Hepatocyte (in vitro differentiated cells): Measurements from ENCODE around the gene PPM1B. TPM values are rescaled to one million over a fixed set of nuclear protein-coding genes. Genes with fewer than 3 reads are reported as not detected.

Experiments used
- DNase-seq: peaks from one replicate; pipeline ENCODE4 v3.0.0-alpha.2; 2016; ENCODE audit warnings: low spot score
- H2AFZ ChIP-seq: fragments of 200-600 bp; sonication (generic); 2 replicates; pipeline ENCODE4 v1.6.0; 2016; ENCODE audit warnings: antibody characterized with exemption, mild to moderate bottlenecking
- H3K27ac ChIP-seq: fragments of 200-600 bp; sonication (generic); 2 replicates; pipeline ENCODE4 v1.5.1; 2016; ENCODE audit warnings: mild to moderate bottlenecking
- H3K27me3 ChIP-seq: fragments of 200-600 bp; sonication (generic); 2 replicates; pipeline ENCODE4 v1.6.1; 2016
- H3K36me3 ChIP-seq: fragments of 200-600 bp; sonication (generic); replicated peaks from 2 replicates; pipeline ENCODE4 v1.5.1; 2016; ENCODE audit warnings: low read depth; ENCODE audit not compliant: insufficient read depth
- H3K4me1 ChIP-seq: fragments of 200-600 bp; sonication (generic); 2 replicates; pipeline ENCODE4 v1.5.1; 2016; ENCODE audit warnings: mild to moderate bottlenecking, moderate library complexity; ENCODE audit not compliant: insufficient read depth
- H3K4me2 ChIP-seq: fragments of 200-600 bp; sonication (generic); 2 replicates; pipeline ENCODE4 v1.6.0; 2016
- H3K4me3 ChIP-seq: fragments of 200-600 bp; sonication (generic); 2 replicates; pipeline ENCODE4 v1.5.1; 2016; ENCODE audit warnings: mild to moderate bottlenecking
- H3K79me2 ChIP-seq: fragments of 200-600 bp; sonication (generic); 2 replicates; pipeline ENCODE4 v1.6.0; 2017; ENCODE audit warnings: mild to moderate bottlenecking
- H3K9me2 ChIP-seq: fragments of 200-600 bp; sonication (generic); replicated peaks from 2 replicates; pipeline ENCODE4 v1.6.0; 2017; ENCODE audit warnings: mild to moderate bottlenecking; ENCODE audit not compliant: insufficient read depth
- H3K9me3 ChIP-seq: fragments of 200-600 bp; sonication (generic); 2 replicates; pipeline ENCODE4 v1.5.1; 2016; ENCODE audit warnings: low read depth, mild to moderate bottlenecking
- H4K20me1 ChIP-seq: fragments of 200-600 bp; sonication (generic); 2 replicates; pipeline ENCODE4 v1.6.0; 2016; ENCODE audit warnings: mild to moderate bottlenecking; ENCODE audit not compliant: insufficient read depth, poor library complexity, severe bottlenecking
- EZH2 ChIP-seq: fragments of 200-600 bp; sonication (generic); IDR thresholded peaks from 2 replicates; pipeline ENCODE4 v1.6.1; 2016; ENCODE audit warnings: antibody characterized with exemption, mild to moderate bottlenecking, borderline replicate concordance
- EZH2phosphoT487 ChIP-seq: fragments of 200-600 bp; sonication (generic); IDR thresholded peaks from one replicate; pipeline ENCODE4 v1.6.1; 2018; ENCODE audit warnings: antibody characterized with exemption, mild to moderate bottlenecking, low read depth, moderate library complexity; ENCODE audit not compliant: unreplicated experiment, severe bottlenecking
- WGBS: methylation state at CpG from one replicate; pipeline ENCODE4 v1.1.6; 2016; ENCODE audit warnings: low lambda C conversion rate; ENCODE audit errors: missing lambda C conversion rate; 5-methylcytosine and 5-hydroxymethylcytosine counted together
- polyA plus RNA-seq: library from polyadenylated mRNA; unstranded; fragments of >200 nt; fragmentation: Nextera tagmentation; extraction: Ambion mirVana; gene quantifications from 2 replicates; pipeline ENCODE4 v1.2.1, GENCODE V29; 2016
- total RNA-seq: library from RNA; depleted of rRNA; stranded (reverse); fragments of >200 nt; gene quantifications from 2 replicates; pipeline ENCODE4 v1.2.3, GENCODE V29; 2014
- TF ChIP-seq, protein P1 (sequence below): fragments of 200-600 bp; sonication (generic); IDR thresholded peaks from 2 replicates; pipeline ENCODE4 v1.5.1; 2016; ENCODE audit warnings: antibody characterized with exemption, mild to moderate bottlenecking; ENCODE audit not compliant: poor library complexity

Gene PPM1B
- total and polyA plus RNA-seq, 2 experiments from 2014 or later: 39.1 to 49.1 TPM

DNA sequence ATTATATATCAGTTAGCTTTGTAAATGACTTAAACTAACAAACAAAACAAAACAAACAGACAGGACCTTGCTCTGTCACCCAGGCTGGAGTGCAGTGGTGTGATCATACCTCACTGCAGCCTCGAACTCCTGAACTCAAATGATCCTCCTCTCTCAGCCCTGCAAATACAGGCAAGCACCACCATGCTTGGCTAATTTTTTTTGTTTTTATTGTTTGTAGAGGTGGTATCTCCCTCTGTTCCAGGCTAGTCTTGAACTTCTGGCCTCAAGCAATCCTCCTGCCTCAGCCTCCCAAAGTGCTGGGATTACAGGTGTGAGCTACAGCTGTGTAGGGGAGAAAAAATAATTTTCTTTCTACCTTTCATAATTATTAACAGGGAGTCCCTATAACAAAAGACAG, 33.8 kb upstream of the PPM1B start:
- Histone ChIP-seq H3K4me1 (no peaks in the 10 kb centered on the region), H3K9me2 (no peaks in the 10 kb centered on the region), H2AFZ (no peak overlapping the region), H3K4me2 (no peak overlapping the region), H3K4me3 (no peak overlapping the region), H3K36me3 (no peaks in the 10 kb centered on the region), H3K27me3 (no peaks in the 10 kb centered on the region), H3K27ac (peak overlapping the region; percentile 5), H3K9me3 (no peaks in the 10 kb centered on the region), H3K79me2 (no peaks in the 10 kb centered on the region), H4K20me1 (no peaks in the 10 kb centered on the region)
- TF ChIP-seq, protein P1, sequence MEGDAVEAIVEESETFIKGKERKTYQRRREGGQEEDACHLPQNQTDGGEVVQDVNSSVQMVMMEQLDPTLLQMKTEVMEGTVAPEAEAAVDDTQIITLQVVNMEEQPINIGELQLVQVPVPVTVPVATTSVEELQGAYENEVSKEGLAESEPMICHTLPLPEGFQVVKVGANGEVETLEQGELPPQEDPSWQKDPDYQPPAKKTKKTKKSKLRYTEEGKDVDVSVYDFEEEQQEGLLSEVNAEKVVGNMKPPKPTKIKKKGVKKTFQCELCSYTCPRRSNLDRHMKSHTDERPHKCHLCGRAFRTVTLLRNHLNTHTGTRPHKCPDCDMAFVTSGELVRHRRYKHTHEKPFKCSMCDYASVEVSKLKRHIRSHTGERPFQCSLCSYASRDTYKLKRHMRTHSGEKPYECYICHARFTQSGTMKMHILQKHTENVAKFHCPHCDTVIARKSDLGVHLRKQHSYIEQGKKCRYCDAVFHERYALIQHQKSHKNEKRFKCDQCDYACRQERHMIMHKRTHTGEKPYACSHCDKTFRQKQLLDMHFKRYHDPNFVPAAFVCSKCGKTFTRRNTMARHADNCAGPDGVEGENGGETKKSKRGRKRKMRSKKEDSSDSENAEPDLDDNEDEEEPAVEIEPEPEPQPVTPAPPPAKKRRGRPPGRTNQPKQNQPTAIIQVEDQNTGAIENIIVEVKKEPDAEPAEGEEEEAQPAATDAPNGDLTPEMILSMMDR: no peak
- TF ChIP-seq EZH2phosphoT487 (no peak), EZH2 (no peak)
- WGBS: 89% methylated on average over 1 of the region's 1 CpG
- no peak for DNase-seq

- Histone ChIP-seq H3K4me3 (no peak overlapping the region), H3K36me3 (no peaks in the 10 kb centered on the region), H3K9me2 (no peaks in the 10 kb centered on the region), H3K4me1 (no peaks in the 10 kb centered on the region), H3K27ac (peak overlapping the region; percentile 5), H3K79me2 (no peaks in the 10 kb centered on the region), H2AFZ (no peak overlapping the region), H3K27me3 (no peaks in the 10 kb centered on the region), H3K4me2 (no peak overlapping the region), H3K9me3 (no peaks in the 10 kb centered on the region), H4K20me1 (no peaks in the 10 kb centered on the region)
- TF ChIP-seq EZH2phosphoT487 (no peak), EZH2 (no peak)
- TF ChIP-seq, protein P1: no peak
- DNase-seq: no peak
These were observed 33.4 kb upstream of the PPM1B start for GRCh38 chr2:44135296-44135695.

- 57% methylated on average over 2 of the region's 2 CpGs for WGBS
These were observed 32.9 kb upstream of the PPM1B start for GRCh38 chr2:44135771-44136170.

More at GRCh38 chr2:44135771-44136170, 32.9 kb upstream of the PPM1B start:
- no peak overlapping the region for H3K4me3 ChIP-seq
- H4K20me1 ChIP-seq: no peaks in the 10 kb centered on the region
- H3K4me1 ChIP-seq: no peaks in the 10 kb centered on the region
- no peaks in the 10 kb centered on the region for H3K9me3 ChIP-seq
- TF ChIP-seq EZH2 (no peak), EZH2phosphoT487 (no peak)
- TF ChIP-seq, protein P1: no peak
- no peaks in the 10 kb centered on the region for H3K36me3 ChIP-seq
- H3K79me2 ChIP-seq: no peaks in the 10 kb centered on the region
- no peaks in the 10 kb centered on the region for H3K9me2 ChIP-seq
- no peak for DNase-seq
- H3K4me2 ChIP-seq: no peak overlapping the region
- H2AFZ ChIP-seq: no peak overlapping the region
- H3K27ac ChIP-seq: peak overlapping the region; percentile 5
- H3K27me3 ChIP-seq: no peaks in the 10 kb centered on the region
